SK-N-SH (cell line): Measurements from ENCODE around the gene AP3S1. TPM values are rescaled to one million over a fixed set of nuclear protein-coding genes. Genes with fewer than 3 reads are reported as not detected.

Experiments used
- CTCF ChIA-PET: fragments of 300-600, 350-600 bp; formaldehyde crosslinking; extraction: SDS; loops from one replicate; lab custom pipeline; 2021; lab: Yijun Ruan, JAX
- POLR2A ChIA-PET: fragments of 350-600 bp; sonication (Branson Sonifier 250); formaldehyde crosslinking; extraction: SDS; loops from one replicate; lab custom pipeline; 2020; ENCODE audit warnings: antibody characterized with exemption, inconsistent platforms; lab: Yijun Ruan, JAX
- DNase-seq: peaks from one replicate; pipeline ENCODE4 v3.0.0; 2012
- H2AFZ ChIP-seq: fragments of 200-600 bp; sonication (generic); 2 replicates; pipeline ENCODE4 v1.8.1; 2016; ENCODE audit warnings: antibody characterized with exemption, mild to moderate bottlenecking, low read depth
- H3F3A ChIP-seq: fragments of 200-600 bp; sonication (generic); replicated peaks from 2 replicates; pipeline ENCODE3; 2016; ENCODE audit warnings: antibody characterized with exemption, mild to moderate bottlenecking; ENCODE audit not compliant: insufficient read depth
- H3K27ac ChIP-seq, 2 experiments: fragments of 200-500 bp in 1 of 2; fragments of 200-600 bp in 1 of 2; sonication (Bioruptor generic) in 1 of 2; sonication (generic), shearing (Covaris generic) in 1 of 2; 2 replicates each; pipeline versions ENCODE4 v1.5.1 to v1.6.1; 2014 to 2016; ENCODE audit warnings: low read depth in 2 of 2, inconsistent platforms in 1 of 2, low read length in 1 of 2, mild to moderate bottlenecking in 1 of 2, mixed read lengths in 1 of 2
- H3K27me3 ChIP-seq: fragments of 200-600 bp; sonication (generic), shearing (Covaris generic); 2 replicates; pipeline ENCODE4 v1.6.1; 2016; ENCODE audit warnings: mixed run types; ENCODE audit not compliant: insufficient read depth
- H3K36me3 ChIP-seq, 2 experiments: fragments of 200-500 bp in 1 of 2; fragments of 200-600 bp in 1 of 2; sonication (Bioruptor generic) in 1 of 2; sonication (generic) in 1 of 2; replicated peaks in 1 of 2; 2 replicates each; pipeline versions ENCODE3 to v1.5.1; 2014 to 2016; ENCODE audit warnings: low read length in 1 of 2, mild to moderate bottlenecking in 1 of 2; ENCODE audit not compliant: insufficient read depth in 2 of 2, control insufficient read depth in 1 of 2
- H3K4me1 ChIP-seq, 2 experiments: fragments of 200-500 bp in 1 of 2; fragments of 200-600 bp in 1 of 2; sonication (Bioruptor generic) in 1 of 2; sonication (generic), shearing (Covaris generic) in 1 of 2; 2 replicates each; pipeline versions ENCODE4 v1.5.1 to v1.6.1; 2014 to 2016; ENCODE audit warnings: low read depth in 1 of 2, low read length in 1 of 2, mixed run types in 1 of 2; ENCODE audit not compliant: insufficient read depth in 2 of 2, control insufficient read depth in 1 of 2
- H3K4me2 ChIP-seq: fragments of 200-600 bp; sonication (generic), shearing (Covaris generic); 2 replicates; pipeline ENCODE4 v1.6.1; 2017; ENCODE audit warnings: mixed run types
- H3K4me3 ChIP-seq, 2 experiments: fragments of 200-500 bp in 1 of 2; fragments of 200-600 bp in 1 of 2; sonication (Bioruptor generic) in 1 of 2; sonication (generic), shearing (Covaris generic) in 1 of 2; 2 replicates each; pipeline versions ENCODE4 v1.5.1 to v1.8.1; 2014 to 2016; ENCODE audit warnings: low read depth in 2 of 2, inconsistent platforms in 1 of 2, low read length in 1 of 2, mild to moderate bottlenecking in 1 of 2, mixed read lengths in 1 of 2, moderate library complexity in 1 of 2
- H3K79me2 ChIP-seq: fragments of 200-600 bp; sonication (generic); 2 replicates; pipeline ENCODE4 v1.8.1; 2017; ENCODE audit warnings: mild to moderate bottlenecking; ENCODE audit not compliant: insufficient read depth
- H3K9ac ChIP-seq: fragments of 200-600 bp; sonication (generic); 2 replicates; pipeline ENCODE4 v1.6.1; 2017; ENCODE audit warnings: mixed run types
- H3K9me2 ChIP-seq: fragments of 200-600 bp; sonication (generic); 2 replicates; pipeline ENCODE4 v1.6.1; 2017; ENCODE audit warnings: mixed run types
- H3K9me3 ChIP-seq: fragments of 200-600 bp; sonication (generic); 2 replicates; pipeline ENCODE4 v1.6.1; 2017; ENCODE audit warnings: mixed run types, mild to moderate bottlenecking, moderate library complexity
- H4K20me1 ChIP-seq: fragments of 200-600 bp; sonication (generic); 2 replicates; pipeline ENCODE4 v1.6.1; 2017; ENCODE audit warnings: mild to moderate bottlenecking, mixed run types; ENCODE audit not compliant: insufficient read depth
- CHD2 ChIP-seq: fragments of 150-350 bp; IDR thresholded peaks from 2 replicates; pipeline ENCODE4 v1.6.1; 2018; ENCODE audit warnings: low read length; ENCODE audit not compliant: partially characterized antibody
- ELF1 ChIP-seq: IDR thresholded peaks from 2 replicates; pipeline ENCODE4 v1.4.0; 2012
- EZH2phosphoT487 ChIP-seq: fragments of 200-600 bp; sonication (generic); IDR thresholded peaks from 2 replicates; pipeline ENCODE4 v1.6.1; 2017; ENCODE audit warnings: low read depth, mixed run types, mild to moderate bottlenecking, antibody characterized with exemption, moderate library complexity, borderline replicate concordance
- FOSL2 ChIP-seq: IDR thresholded peaks from 2 replicates; pipeline ENCODE4 v1.4.0; 2012; ENCODE audit warnings: low read depth, mild to moderate bottlenecking, moderate library complexity, borderline replicate concordance
- FOXJ3 ChIP-seq: sonication (generic); formaldehyde crosslinking; IDR thresholded peaks from 2 replicates; pipeline ENCODE4 v1.5.1; 2020; ENCODE audit warnings: mild to moderate bottlenecking, missing genetic modification reagents
- FOXM1 ChIP-seq: IDR thresholded peaks from 2 replicates; pipeline ENCODE4 v1.4.0; 2012; ENCODE audit warnings: low read depth, mild to moderate bottlenecking
- GATA2 ChIP-seq: sonication (generic); formaldehyde crosslinking; IDR thresholded peaks from 2 replicates; pipeline ENCODE4 v1.5.0; 2020; ENCODE audit warnings: mild to moderate bottlenecking, missing genetic modification reagents
- JUND ChIP-seq: IDR thresholded peaks from 2 replicates; pipeline ENCODE4 v1.4.0; 2012
- MXI1 ChIP-seq: IDR thresholded peaks from 2 replicates; pipeline ENCODE4 v1.6.1; 2012; ENCODE audit warnings: mild to moderate bottlenecking, low read depth, low read length, improper control_type of control experiment
- NRF1 ChIP-seq: IDR thresholded peaks from 2 replicates; pipeline ENCODE4 v1.6.1; 2012; ENCODE audit warnings: low read depth, mild to moderate bottlenecking, low read length
- PBX3 ChIP-seq: IDR thresholded peaks from 2 replicates; pipeline ENCODE4; 2012
- RAD21 ChIP-seq: IDR thresholded peaks from 2 replicates; pipeline ENCODE4 v1.6.1; 2012; ENCODE audit warnings: mild to moderate bottlenecking, low read length
- RCOR1 ChIP-seq: fragments of 150-350 bp; IDR thresholded peaks from 2 replicates; pipeline ENCODE4 v1.6.1; 2017; ENCODE audit warnings: antibody characterized with exemption, low read length
- REST ChIP-seq: IDR thresholded peaks from 2 replicates; pipeline ENCODE4 v1.6.1; 2012; ENCODE audit warnings: mild to moderate bottlenecking, low read depth, low read length, moderate library complexity
- RFX5 ChIP-seq: IDR thresholded peaks from 2 replicates; pipeline ENCODE4 v1.6.1; 2012; ENCODE audit warnings: mild to moderate bottlenecking, improper control_type of control experiment, low read length
- SIN3A ChIP-seq: IDR thresholded peaks from 2 replicates; pipeline ENCODE4 v1.6.1; 2012; ENCODE audit warnings: low read depth, mild to moderate bottlenecking, low read length, moderate library complexity, borderline replicate concordance
- SMC3 ChIP-seq: IDR thresholded peaks from 2 replicates; pipeline ENCODE4 v1.6.1; 2012; ENCODE audit warnings: low read depth, low read length, improper control_type of control experiment
- TAF1 ChIP-seq: IDR thresholded peaks from 2 replicates; pipeline ENCODE4 v1.6.1; 2012; ENCODE audit warnings: low read depth, mild to moderate bottlenecking, low read length, moderate library complexity, borderline replicate concordance
- TCF12 ChIP-seq: IDR thresholded peaks from 2 replicates; pipeline ENCODE4 v1.4.0; 2012
- TEAD4 ChIP-seq: IDR thresholded peaks from 2 replicates; pipeline ENCODE4 v1.4.0; 2012; ENCODE audit warnings: mild to moderate bottlenecking, borderline replicate concordance; ENCODE audit not compliant: insufficient read depth
- USF2 ChIP-seq: fragments of 150-350 bp; IDR thresholded peaks from 2 replicates; pipeline ENCODE4 v1.6.1; 2017; ENCODE audit warnings: antibody characterized with exemption, low read length, low read depth, borderline replicate concordance
- YY1 ChIP-seq: IDR thresholded peaks from 2 replicates; pipeline ENCODE4 v1.4.0; 2012; ENCODE audit warnings: low read depth, mild to moderate bottlenecking
- WGBS: methylation state at CpG from one replicate; pipeline ENCODE4 v1.1.6; 2017; ENCODE audit warnings: low lambda C conversion rate; 5-methylcytosine and 5-hydroxymethylcytosine counted together
- polyA plus RNA-seq, 3 experiments: library from polyadenylated mRNA; depleted of rRNA; stranded (reverse); fragments of >200 nt; gene quantifications; 2 replicates each; pipeline ENCODE4 v1.2.3, GENCODE V29; 2012
- TF ChIP-seq, protein P1 (sequence below): IDR thresholded peaks from 2 replicates; pipeline ENCODE4 v1.4.0; 2012; ENCODE audit warnings: low read depth, borderline replicate concordance

AP3S1 gene
- polyA plus RNA-seq, 1 of the 3 experiments (the other 2 are of a cell fraction), result 21.6 TPM

- no peaks in the 10 kb centered on the region for H4K20me1 ChIP-seq
- POLR2A ChIA-PET, result no interaction called here
- no peaks in the 10 kb centered on the region for H3K36me3 ChIP-seq
- DNase-seq, result no peak
- H3K9ac ChIP-seq, result no peak overlapping the region
- no peak overlapping the region for H2AFZ ChIP-seq
- no peaks in the 10 kb centered on the region for H3K4me1 ChIP-seq
- CTCF ChIA-PET, result interaction anchor here (1.0 kb wide), 1 partner anchor 14 kb away, joined by 3 read pairs; no protein-coding TSS in a partner anchor
- H3K79me2 ChIP-seq, result no peaks in the 10 kb centered on the region
- H3K9me3 ChIP-seq, result no peaks in the 10 kb centered on the region
- H3K4me2 ChIP-seq, result no peak overlapping the region
- no peaks in the 10 kb centered on the region for H3K27me3 ChIP-seq
- no peak for TF ChIP-seq FOXM1
- no peak for TF ChIP-seq RFX5
- no peak for TF ChIP-seq TCF12
- TF ChIP-seq RCOR1, result no peak
- no peak for TF ChIP-seq NRF1
- H3K9me2 ChIP-seq, result no peaks in the 10 kb centered on the region
- H3K27ac ChIP-seq, result no peak overlapping the region
- H3K4me3 ChIP-seq, result no peak overlapping the region
- 30% methylated on average over 2 of the region's 2 CpGs for WGBS
- no peaks in the 10 kb centered on the region for H3F3A ChIP-seq
Measured at GRCh38 chr5:115946655-115947054, 104.9 kb downstream of the AP3S1 start.

GRCh38 chr5:115947260-115947659 lies 105.5 kb downstream of the AP3S1 start:
- CTCF ChIA-PET, result no interaction called here
- no peak overlapping the region for H3K4me2 ChIP-seq

More at GRCh38 chr5:115947260-115947659, 105.5 kb downstream of the AP3S1 start:
- Histone ChIP-seq H3K9me3 (no peaks in the 10 kb centered on the region), H3K9ac (no peak overlapping the region), H3K27me3 (no peaks in the 10 kb centered on the region), H3K4me3 (no peak overlapping the region), H3K4me1 (no peaks in the 10 kb centered on the region), H4K20me1 (no peaks in the 10 kb centered on the region), H2AFZ (no peak overlapping the region), H3K79me2 (no peaks in the 10 kb centered on the region), H3K36me3 (no peaks in the 10 kb centered on the region), H3K9me2 (no peaks in the 10 kb centered on the region), H3F3A (no peaks in the 10 kb centered on the region), H3K27ac (no peak overlapping the region)
- 54% methylated on average over 2 of the region's 2 CpGs for WGBS
- POLR2A ChIA-PET, result no interaction called here
- no peak for DNase-seq
- no peak for TF ChIP-seq TAF1
- no peak for TF ChIP-seq ELF1
- TF ChIP-seq SMC3, result no peak
- TF ChIP-seq FOSL2, result no peak
- TF ChIP-seq PBX3, result no peak
- no peak for TF ChIP-seq CHD2
- TF ChIP-seq SIN3A, result no peak
- TF ChIP-seq, protein P1, sequence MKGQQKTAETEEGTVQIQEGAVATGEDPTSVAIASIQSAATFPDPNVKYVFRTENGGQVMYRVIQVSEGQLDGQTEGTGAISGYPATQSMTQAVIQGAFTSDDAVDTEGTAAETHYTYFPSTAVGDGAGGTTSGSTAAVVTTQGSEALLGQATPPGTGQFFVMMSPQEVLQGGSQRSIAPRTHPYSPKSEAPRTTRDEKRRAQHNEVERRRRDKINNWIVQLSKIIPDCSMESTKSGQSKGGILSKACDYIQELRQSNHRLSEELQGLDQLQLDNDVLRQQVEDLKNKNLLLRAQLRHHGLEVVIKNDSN, result no peak
- no peak for TF ChIP-seq TEAD4
- TF ChIP-seq EZH2phosphoT487, result no peak
- TF ChIP-seq FOXJ3 (CRISPR knock-in tag), result no peak
- TF ChIP-seq USF2, result no peak
- no peak for TF ChIP-seq JUND
- TF ChIP-seq YY1, result no peak
- no peak for TF ChIP-seq GATA2 (CRISPR knock-in tag)
- no peak for TF ChIP-seq MXI1
- TF ChIP-seq RAD21, result no peak
- no peak for TF ChIP-seq RCOR1
- TF ChIP-seq NRF1, result no peak
- TF ChIP-seq REST, result no peak
